ENCODE data around the gene NHEJ1. TPM values are rescaled to one million over a fixed set of nuclear protein-coding genes. Genes with fewer than 3 reads are reported as not detected.

The NHEJ1 gene
- total and polyA plus RNA-seq, 2 of the 13 experiments (the other 11 are each of a cell fraction or from before 2014, with no cell fraction given) = 30.0 to 30.7 TPM

- TF ChIP-seq, protein P1, sequence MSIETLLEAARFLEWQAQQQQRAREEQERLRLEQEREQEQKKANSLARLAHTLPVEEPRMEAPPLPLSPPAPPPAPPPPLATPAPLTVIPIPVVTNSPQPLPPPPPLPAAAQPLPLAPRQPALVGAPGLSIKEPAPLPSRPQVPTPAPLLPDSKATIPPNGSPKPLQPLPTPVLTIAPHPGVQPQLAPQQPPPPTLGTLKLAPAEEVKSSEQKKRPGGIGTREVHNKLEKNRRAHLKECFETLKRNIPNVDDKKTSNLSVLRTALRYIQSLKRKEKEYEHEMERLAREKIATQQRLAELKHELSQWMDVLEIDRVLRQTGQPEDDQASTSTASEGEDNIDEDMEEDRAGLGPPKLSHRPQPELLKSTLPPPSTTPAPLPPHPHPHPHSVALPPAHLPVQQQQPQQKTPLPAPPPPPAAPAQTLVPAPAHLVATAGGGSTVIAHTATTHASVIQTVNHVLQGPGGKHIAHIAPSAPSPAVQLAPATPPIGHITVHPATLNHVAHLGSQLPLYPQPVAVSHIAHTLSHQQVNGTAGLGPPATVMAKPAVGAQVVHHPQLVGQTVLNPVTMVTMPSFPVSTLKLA (IDR thresholded peaks at IDR 0.05) = no peak
- TF ChIP-seq IRX3 (CRISPR knock-in tag; IDR thresholded peaks at IDR 0.05; ENCODE audit: borderline replicate concordance, low read depth) (no peak), GATAD1 (CRISPR knock-in tag; IDR thresholded peaks at IDR 0.05) (no peak), SNAPC2 (CRISPR knock-in tag; IDR thresholded peaks at IDR 0.05) (no peak), SMARCE1 (IDR thresholded peaks at IDR 0.05; ENCODE audit: borderline replicate concordance) (no peak), ZNF230 (CRISPR knock-in tag; IDR thresholded peaks at IDR 0.05) (0 out of 2 replicates have a peak, but pooled peaks have one; percentile 51), PAWR (CRISPR knock-in tag; IDR thresholded peaks at IDR 0.05; ENCODE audit: borderline replicate concordance) (no peak), PATZ1 (CRISPR knock-in tag; IDR thresholded peaks at IDR 0.05) (no peak), ZNF10 (CRISPR knock-in tag; IDR thresholded peaks at IDR 0.05; ENCODE audit: borderline replicate concordance, low read depth) (no peak), SUZ12 (IDR thresholded peaks at IDR 0.05; ENCODE audit: low read depth, low read length) (no peak), NFATC3 (CRISPR knock-in tag; IDR thresholded peaks at IDR 0.05) (no peak), ZNF207 (IDR thresholded peaks at IDR 0.05; ENCODE audit: borderline replicate concordance) (no peak), SIX1 (CRISPR knock-in tag; IDR thresholded peaks at IDR 0.05; ENCODE audit: borderline replicate concordance) (no peak), SRSF9 (IDR thresholded peaks at IDR 0.05; ENCODE audit: borderline replicate concordance, insufficient read depth, low read depth, low read length, poor library complexity, severe bottlenecking) (no peak), SKI (IDR thresholded peaks at IDR 0.05; ENCODE audit: partially characterized antibody) (no peak)
- TF ChIP-seq, protein P2, sequence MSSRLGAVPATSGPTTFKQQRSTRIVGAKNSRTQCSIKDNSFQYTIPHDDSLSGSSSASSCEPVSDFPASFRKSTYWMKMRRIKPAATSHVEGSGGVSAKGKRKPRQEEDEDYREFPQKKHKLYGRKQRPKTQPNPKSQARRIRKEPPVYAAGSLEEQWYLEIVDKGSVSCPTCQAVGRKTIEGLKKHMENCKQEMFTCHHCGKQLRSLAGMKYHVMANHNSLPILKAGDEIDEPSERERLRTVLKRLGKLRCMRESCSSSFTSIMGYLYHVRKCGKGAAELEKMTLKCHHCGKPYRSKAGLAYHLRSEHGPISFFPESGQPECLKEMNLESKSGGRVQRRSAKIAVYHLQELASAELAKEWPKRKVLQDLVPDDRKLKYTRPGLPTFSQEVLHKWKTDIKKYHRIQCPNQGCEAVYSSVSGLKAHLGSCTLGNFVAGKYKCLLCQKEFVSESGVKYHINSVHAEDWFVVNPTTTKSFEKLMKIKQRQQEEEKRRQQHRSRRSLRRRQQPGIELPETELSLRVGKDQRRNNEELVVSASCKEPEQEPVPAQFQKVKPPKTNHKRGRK (CRISPR knock-in tag; IDR thresholded peaks at IDR 0.05) = no peak
These were observed 130.8 kb downstream of the NHEJ1 start (continued) for GRCh38 chr2:219029829-219030165.

Data from HepG2 (cell line).